ENCODE measurements around the gene DMRT2. TPM values are rescaled to one million over a fixed set of nuclear protein-coding genes. Genes with fewer than 3 reads are reported as not detected.
A peak's percentile ranks its signal among the peaks of the same experiment; 100 is the strongest.

Gene DMRT2
- total and polyA plus RNA-seq, 11 donors = 0.11 to 0.72 (median 0.32) TPM; not detected in 5

DNA sequence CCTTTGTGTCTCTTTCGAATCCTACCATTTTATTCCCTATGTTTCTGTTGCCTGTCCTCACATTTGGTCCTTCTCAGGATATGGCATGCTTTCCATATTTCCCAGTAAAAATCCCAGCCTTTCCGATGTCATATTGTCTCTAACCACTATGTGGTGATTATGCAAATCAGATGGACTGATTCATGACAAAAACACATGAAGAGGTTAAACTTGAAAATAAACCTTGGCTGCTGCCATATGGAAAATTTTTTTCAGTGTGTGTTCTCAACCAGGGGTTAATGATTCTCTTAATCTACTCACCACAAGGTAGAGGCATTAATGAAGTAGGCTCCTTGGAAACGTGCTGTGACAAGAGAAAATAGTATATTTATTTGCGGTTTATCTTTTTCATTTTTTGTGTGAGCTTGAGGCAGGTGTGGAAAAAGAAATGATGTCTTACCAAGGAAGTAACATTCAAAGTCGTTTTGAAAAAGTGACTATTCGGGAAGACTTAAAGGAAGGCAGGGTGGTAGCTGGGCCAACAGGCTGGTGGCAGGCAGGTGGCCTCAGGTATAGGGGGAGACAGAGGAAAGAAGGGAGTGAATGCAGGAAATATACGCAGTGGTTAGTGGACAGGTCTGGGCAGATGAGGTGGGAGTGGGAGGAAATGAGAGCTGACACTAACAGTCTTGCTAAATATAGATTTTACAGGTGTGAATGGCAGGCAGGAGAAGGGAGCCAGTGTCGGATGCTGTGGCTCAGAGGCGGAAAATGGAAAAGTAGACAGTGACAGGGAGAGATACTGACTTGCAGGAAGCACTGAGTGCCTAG lies 46.2 kb downstream of the DMRT2 start:
- 69 to 75% (median 73%) methylated on average over 9 of the region's 9 CpGs for WGBS, 4 donors
- ATAC-seq = no peak
- H3K27ac ChIP-seq = no peak overlapping the region

DNA sequence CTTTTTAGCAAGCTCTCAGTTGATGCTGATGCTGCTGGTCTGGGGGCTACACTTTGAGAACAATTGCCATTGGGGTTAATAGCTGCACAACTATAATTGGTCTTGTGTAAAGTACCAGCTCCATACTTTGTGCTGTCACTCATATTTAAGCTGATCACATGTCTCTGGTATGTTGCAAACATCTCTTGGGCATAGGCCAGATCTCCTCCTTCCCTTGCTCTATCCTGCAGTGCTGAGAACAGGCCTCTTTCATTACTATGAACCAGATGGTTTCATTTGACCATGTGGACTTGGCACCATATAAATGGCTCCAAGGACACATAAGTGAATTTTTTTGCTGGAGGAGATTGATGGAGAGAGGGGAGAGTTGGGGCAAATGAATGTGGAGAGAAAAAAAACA lies 48.4 kb downstream of the DMRT2 start:
- no peaks in the 10 kb centered on the region for H3K36me3 ChIP-seq
- intact Hi-C loops (cut with DNase I) = no loop called here
- H3K4me3 ChIP-seq = no peak overlapping the region
- DNase-seq (no peak), ATAC-seq (no peak)
- H3K4me1 ChIP-seq = peaks cover 0 to 6% (median 0%) of the 10 kb centered on the region in 12 donors
- TF ChIP-seq POLR2A (IDR thresholded peaks at IDR 0.05) (no peak), CTCF (IDR thresholded peaks at IDR 0.05) (no peak)
- peaks cover 0 to 4% (median 0%) of the 10 kb centered on the region in 9 donors for H3K27me3 ChIP-seq
- no peak overlapping the region for H3K27ac ChIP-seq
- no peaks in the 10 kb centered on the region for H3K9me3 ChIP-seq

More for the DNA sequence above, 46.2 kb downstream of the DMRT2 start:
- TF ChIP-seq CTCF (IDR thresholded peaks at IDR 0.05) (no peak), POLR2A (IDR thresholded peaks at IDR 0.05) (no peak)
- Histone ChIP-seq H3K27me3 (peaks cover 0 to 4% (median 0%) of the 10 kb centered on the region in 9 donors), H3K9me3 (no peaks in the 10 kb centered on the region), H3K4me1 (no peaks in the 10 kb centered on the region), H3K4me3 (no peak overlapping the region), H3K36me3 (no peaks in the 10 kb centered on the region)
- DNase-seq = no peak
- intact Hi-C loops (cut with DNase I) = no loop called here

- Histone ChIP-seq H3K4me1 (peaks cover 0 to 6% (median 0%) of the 10 kb centered on the region in 12 donors), H3K9me3 (peaks cover 0 to 10% (median 0%) of the 10 kb centered on the region in 12 donors), H3K27me3 (peaks cover 0 to 4% (median 0%) of the 10 kb centered on the region in 9 donors), H3K27ac (no peak overlapping the region), H3K36me3 (no peaks in the 10 kb centered on the region), H3K4me3 (no peak overlapping the region)
- WGBS, 4 donors = 54 to 67% (median 59%) methylated on average over 2 of the region's 2 CpGs
- TF ChIP-seq POLR2A (IDR thresholded peaks at IDR 0.05) = no peak
- no peak for ATAC-seq
- intact Hi-C loops (cut with DNase I) = loop anchor here in 6 of 10 donors (2.0 to 10.0 kb wide), 5 partner anchors 237 to 505 kb away; no protein-coding TSS in a partner anchor
- no peak for DNase-seq
Observed at GRCh38 chr9:1100201-1100600, 50.0 kb downstream of the DMRT2 start.

- intact Hi-C loops (cut with DNase I) = loop anchor here in 6 of 10 donors (2.0 to 10.0 kb wide), 5 partner anchors 236 to 504 kb away; no protein-coding TSS in a partner anchor
- DNase-seq = peak in 4 of 5 donors; percentile 13 to 70 (median 37)
- Histone ChIP-seq H3K36me3 (no peaks in the 10 kb centered on the region), H3K4me1 (peaks cover 0 to 6% (median 0%) of the 10 kb centered on the region in 12 donors), H3K4me3 (no peak overlapping the region), H3K9me3 (peaks cover 0 to 16% (median 0%) of the 10 kb centered on the region in 12 donors), H3K27me3 (peaks cover 0 to 4% (median 0%) of the 10 kb centered on the region in 9 donors), H3K27ac (no peak overlapping the region)
- ATAC-seq = peak; percentile 47 to 95 (median 86)
- 15 to 22% (median 17%) methylated on average over 10 of the region's 10 CpGs for WGBS, 4 donors
- TF ChIP-seq CTCF (IDR thresholded peaks at IDR 0.05) = peak; percentile 39 to 64 (median 54)
- no peak for TF ChIP-seq POLR2A (IDR thresholded peaks at IDR 0.05)
Observed at GRCh38 chr9:1100945-1101344, 50.8 kb downstream of the DMRT2 start.

Measured in heart left ventricle (tissue), 16 donors.